A549 (cell line): ENCODE data around the gene HTR2A.

ENCODE experiments used
- CTCF ChIP-seq: fragments of >200 bp; sonication (Bioruptor Twin); formaldehyde crosslinking; IDR thresholded peaks from 3 replicates; pipeline ENCODE4 v1.5.1; 2016
- EP300 ChIP-seq, 2 experiments: fragments of >200 bp; sonication (Bioruptor Twin); formaldehyde crosslinking; IDR thresholded peaks; 2 replicates in 1 of 2; 3 replicates in 1 of 2; pipeline ENCODE4 v1.6.1; 2016 to 2017
- ESRRA ChIP-seq: fragments of 150-350 bp; IDR thresholded peaks from 2 replicates; pipeline ENCODE4 v1.6.1; 2014; ENCODE audit warnings: mild to moderate bottlenecking, low read length, borderline replicate concordance
- GATA3 ChIP-seq: IDR thresholded peaks from 2 replicates; pipeline ENCODE4 v1.6.1; 2012; ENCODE audit warnings: borderline replicate concordance
- MAFK ChIP-seq: fragments of 450-650 bp; IDR thresholded peaks from 2 replicates; pipeline ENCODE4 v1.6.1; 2014; ENCODE audit not compliant: partially characterized antibody
- POLR2A ChIP-seq: IDR thresholded peaks from 2 replicates; pipeline ENCODE4 v1.6.1; 2012; ENCODE audit warnings: mild to moderate bottlenecking, low read length
- POLR2AphosphoS2 ChIP-seq: conservative IDR thresholded peaks from 2 replicates; pipeline ENCODE4 v1.6.1; 2012; ENCODE audit warnings: low read length, improper control_type of control experiment, inconsistent platforms
- RAD21 ChIP-seq, 2 experiments: fragments of >200 bp in 1 of 2; sonication (Bioruptor Twin) in 1 of 2; formaldehyde crosslinking in 1 of 2; IDR thresholded peaks in 1 of 2; conservative IDR thresholded peaks in 1 of 2; 2 replicates in 1 of 2; 3 replicates in 1 of 2; pipeline ENCODE4 v1.6.1; 2012 to 2018; ENCODE audit warnings: inconsistent platforms in 1 of 2
- RARB ChIP-seq: fragments of 250-450 bp; sonication (Bioruptor Pico); IDR thresholded peaks from 2 replicates; pipeline ENCODE4 v1.8.0; 2021; ENCODE audit warnings: mild to moderate bottlenecking, moderate library complexity
- RFX5 ChIP-seq: fragments of 450-650 bp; IDR thresholded peaks from 2 replicates; pipeline ENCODE4 v1.7.1; 2014; ENCODE audit warnings: antibody characterized with exemption, mild to moderate bottlenecking, moderate library complexity
- RNF2 ChIP-seq: fragments of 200-600 bp; sonication (generic); IDR thresholded peaks from 2 replicates; pipeline ENCODE4 v1.6.1; 2016; ENCODE audit warnings: low read depth, mild to moderate bottlenecking, antibody characterized with exemption, moderate library complexity, borderline replicate concordance
- TP53 ChIP-seq: fragments of 250-450 bp; sonication (Bioruptor Pico); IDR thresholded peaks from 2 replicates; pipeline ENCODE4 v1.5.0; 2021; ENCODE audit warnings: mild to moderate bottlenecking, moderate library complexity
- ZC3H11A ChIP-seq: fragments of 450-650 bp; IDR thresholded peaks from 2 replicates; pipeline ENCODE4 v1.6.1; 2014; ENCODE audit warnings: antibody characterized with exemption, mild to moderate bottlenecking

DNA sequence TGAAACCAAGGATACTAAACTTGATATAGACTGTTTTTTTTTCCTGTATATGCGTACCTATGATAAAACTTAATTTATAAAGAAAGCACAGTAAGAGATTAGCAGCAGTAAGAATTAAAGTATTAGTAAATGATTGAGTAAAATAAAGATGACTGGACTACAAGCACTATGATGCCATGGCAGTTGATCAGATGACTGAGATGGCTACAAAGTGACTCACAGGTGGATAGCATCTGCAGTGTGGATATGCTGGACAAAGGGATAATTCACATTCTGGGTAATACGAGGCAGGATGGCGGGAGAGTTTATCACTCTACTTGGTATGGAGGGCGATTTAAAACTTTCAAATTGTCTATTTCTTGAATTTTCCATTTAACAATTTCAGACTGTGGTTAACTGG is 11.8 kb downstream of the HTR2A start:
- TF ChIP-seq GATA3: no peak
- TF ChIP-seq RFX5: no peak
- no peak for TF ChIP-seq CTCF
- no peak for TF ChIP-seq POLR2AphosphoS2
- TF ChIP-seq RARB (CRISPR knock-in tag): no peak
- TF ChIP-seq EP300 (IDR thresholded peaks at IDR 0.05): no peak
- TF ChIP-seq RAD21 (conservative IDR thresholded peaks at IDR 0.05 in 1 of 2, IDR thresholded peaks at IDR 0.05 in 1 of 2): no peak
- TF ChIP-seq POLR2A: no peak
- no peak for TF ChIP-seq ZC3H11A
- no peak for TF ChIP-seq RNF2
- TF ChIP-seq TP53 (CRISPR knock-in tag): no peak
- no peak for TF ChIP-seq ESRRA
- TF ChIP-seq MAFK: no peak
